Memory B cell (primary cell): ENCODE results near the gene TBX18.

Experiments
- ATAC-seq: fragments of 150-1000 bp; cut with Tn5 transposase; 2 replicates; pipeline ENCODE4 v1.10.0; 2021; ENCODE audit warnings: low read depth, mild to moderate bottlenecking, moderate library complexity
- DNase-seq, 2 donors: peaks; one replicate each; pipeline ENCODE4 v3.0.0; 2022; ENCODE audit warnings: low spot score in 2 of 2
- H3K27ac Mint-ChIP-seq: one replicate; pipeline ENCODE4 v1.8.0; 2022; ENCODE audit warnings: mild to moderate bottlenecking, moderate library complexity, mixed read lengths
- H3K27me3 Mint-ChIP-seq: one replicate; pipeline ENCODE4 v1.8.0; 2022; ENCODE audit warnings: mixed read lengths
- H3K36me3 Mint-ChIP-seq: one replicate; pipeline ENCODE4 v1.8.0; 2022; ENCODE audit warnings: mild to moderate bottlenecking, mixed read lengths
- H3K4me1 Mint-ChIP-seq: one replicate; pipeline ENCODE4 v1.8.0; 2022; ENCODE audit warnings: mixed read lengths
- H3K4me3 Mint-ChIP-seq: one replicate; pipeline ENCODE4 v1.8.0; 2022; ENCODE audit warnings: mild to moderate bottlenecking, moderate library complexity, mixed read lengths
- H3K9me3 Mint-ChIP-seq: one replicate; pipeline ENCODE4 v1.8.0; 2022; ENCODE audit warnings: mixed read lengths

TBX18 gene

GRCh38 chr6:84764332-84765049, at the start of gene TBX18:
TSS of gene TBX18 (minus strand) at chr6:84764598. CDS start at chr6:84764181, 417 bp downstream.
- H3K9me3 Mint-ChIP-seq = no peaks in the 10 kb centered on the region
- peak within 1 kb of the TSS; percentile 37 for H3K4me3 Mint-ChIP-seq
- peaks cover 22% of the 10 kb centered on the region for H3K27me3 Mint-ChIP-seq
- H3K36me3 Mint-ChIP-seq = peaks cover 2% of the 10 kb centered on the region
- no peak for DNase-seq
- no peak within 1 kb of the TSS for H3K27ac Mint-ChIP-seq
- no peak for ATAC-seq
- peaks cover 3% of the 10 kb centered on the region for H3K4me1 Mint-ChIP-seq

GRCh38 chr6:84811351-84811750, 47.0 kb upstream of the TBX18 start:
- Mint-ChIP-seq H3K36me3 (no peaks in the 10 kb centered on the region), H3K4me3 (no peak overlapping the region), H3K27ac (no peak overlapping the region), H3K4me1 (no peaks in the 10 kb centered on the region), H3K9me3 (no peaks in the 10 kb centered on the region), H3K27me3 (no peaks in the 10 kb centered on the region)
- DNase-seq (no peak), ATAC-seq (no peak)

GRCh38 chr6:84809455-84809854, 45.1 kb upstream of the TBX18 start:
- Mint-ChIP-seq H3K27me3 (no peaks in the 10 kb centered on the region), H3K4me3 (no peak overlapping the region), H3K36me3 (no peaks in the 10 kb centered on the region), H3K4me1 (no peaks in the 10 kb centered on the region), H3K27ac (no peak overlapping the region), H3K9me3 (no peaks in the 10 kb centered on the region)
- ATAC-seq = no peak
- DNase-seq = no peak

- Mint-ChIP-seq H3K4me1 (no peaks in the 10 kb centered on the region), H3K27ac (no peak overlapping the region), H3K4me3 (no peak overlapping the region), H3K36me3 (no peaks in the 10 kb centered on the region), H3K9me3 (no peaks in the 10 kb centered on the region), H3K27me3 (no peaks in the 10 kb centered on the region)
- ATAC-seq = no peak
- no peak for DNase-seq
Observed at GRCh38 chr6:84808491-84809061, 44.2 kb upstream of the TBX18 start.

- ATAC-seq = no peak
- Mint-ChIP-seq H3K4me3 (no peak overlapping the region), H3K4me1 (no peaks in the 10 kb centered on the region), H3K36me3 (no peaks in the 10 kb centered on the region), H3K27ac (no peak overlapping the region), H3K27me3 (no peaks in the 10 kb centered on the region), H3K9me3 (no peaks in the 10 kb centered on the region)
- no peak for DNase-seq
Observed at GRCh38 chr6:84805145-84805544, 40.7 kb upstream of the TBX18 start.

- Mint-ChIP-seq H3K4me1 (no peaks in the 10 kb centered on the region), H3K27ac (no peak overlapping the region), H3K4me3 (no peak overlapping the region), H3K36me3 (no peaks in the 10 kb centered on the region), H3K9me3 (no peaks in the 10 kb centered on the region), H3K27me3 (no peaks in the 10 kb centered on the region)
- no peak for ATAC-seq
- DNase-seq = no peak
Observed at GRCh38 chr6:84804720-84805119, 40.3 kb upstream of the TBX18 start.

GRCh38 chr6:84801250-84801649, 36.9 kb upstream of the TBX18 start:
- DNase-seq (no peak), ATAC-seq (no peak)
- no peaks in the 10 kb centered on the region for H3K36me3 Mint-ChIP-seq
- H3K27me3 Mint-ChIP-seq = no peaks in the 10 kb centered on the region
- H3K4me3 Mint-ChIP-seq = no peak overlapping the region
- H3K9me3 Mint-ChIP-seq = peaks cover 6% of the 10 kb centered on the region
- H3K27ac Mint-ChIP-seq = no peak overlapping the region
- H3K4me1 Mint-ChIP-seq = no peaks in the 10 kb centered on the region

- Mint-ChIP-seq H3K4me1 (no peaks in the 10 kb centered on the region), H3K36me3 (no peaks in the 10 kb centered on the region), H3K27ac (no peak overlapping the region), H3K27me3 (no peaks in the 10 kb centered on the region), H3K4me3 (no peak overlapping the region), H3K9me3 (peaks cover 12% of the 10 kb centered on the region)
- ATAC-seq = no peak
- DNase-seq = no peak
Observed at GRCh38 chr6:84798257-84798656, 33.9 kb upstream of the TBX18 start.

- Mint-ChIP-seq H3K27ac (no peak overlapping the region), H3K27me3 (no peaks in the 10 kb centered on the region), H3K9me3 (peaks cover 12% of the 10 kb centered on the region), H3K36me3 (no peaks in the 10 kb centered on the region), H3K4me3 (no peak overlapping the region), H3K4me1 (no peaks in the 10 kb centered on the region)
- DNase-seq (no peak), ATAC-seq (no peak)
Observed at GRCh38 chr6:84796343-84796742, 31.9 kb upstream of the TBX18 start.

GRCh38 chr6:84791927-84792326, 27.5 kb upstream of the TBX18 start:
- no peak overlapping the region for H3K27ac Mint-ChIP-seq
- no peaks in the 10 kb centered on the region for H3K27me3 Mint-ChIP-seq
- no peak for ATAC-seq
- H3K4me1 Mint-ChIP-seq = no peaks in the 10 kb centered on the region
- no peak overlapping the region for H3K4me3 Mint-ChIP-seq
- DNase-seq = no peak
- no peaks in the 10 kb centered on the region for H3K36me3 Mint-ChIP-seq
- H3K9me3 Mint-ChIP-seq = peaks cover 13% of the 10 kb centered on the region

- Mint-ChIP-seq H3K9me3 (peaks cover 7% of the 10 kb centered on the region), H3K27me3 (no peaks in the 10 kb centered on the region)
- no peak for ATAC-seq
Observed at GRCh38 chr6:84791233-84791632, 26.8 kb upstream of the TBX18 start.

GRCh38 chr6:84789170-84789569, 24.8 kb upstream of the TBX18 start:
- ATAC-seq (no peak), DNase-seq (no peak)
- Mint-ChIP-seq H3K4me1 (no peaks in the 10 kb centered on the region), H3K4me3 (no peak overlapping the region), H3K9me3 (peaks cover 5% of the 10 kb centered on the region), H3K27me3 (no peaks in the 10 kb centered on the region), H3K36me3 (no peaks in the 10 kb centered on the region), H3K27ac (no peak overlapping the region)

More at GRCh38 chr6:84791233-84791632, 26.8 kb upstream of the TBX18 start:
- Mint-ChIP-seq H3K27ac (no peak overlapping the region), H3K4me3 (no peak overlapping the region), H3K36me3 (no peaks in the 10 kb centered on the region), H3K4me1 (no peaks in the 10 kb centered on the region)
- DNase-seq = no peak

- DNase-seq (no peak), ATAC-seq (no peak)
- Mint-ChIP-seq H3K4me1 (no peaks in the 10 kb centered on the region), H3K4me3 (no peak overlapping the region), H3K27ac (no peak overlapping the region), H3K27me3 (no peaks in the 10 kb centered on the region), H3K9me3 (peaks cover 3% of the 10 kb centered on the region), H3K36me3 (no peaks in the 10 kb centered on the region)
Observed at GRCh38 chr6:84788689-84789088, 24.3 kb upstream of the TBX18 start.

- no peak for ATAC-seq
- Mint-ChIP-seq H3K9me3 (peaks cover 1% of the 10 kb centered on the region), H3K27me3 (no peaks in the 10 kb centered on the region), H3K4me1 (no peaks in the 10 kb centered on the region), H3K36me3 (no peaks in the 10 kb centered on the region), H3K4me3 (no peak overlapping the region), H3K27ac (no peak overlapping the region)
- no peak for DNase-seq
Observed at GRCh38 chr6:84785671-84786070, 21.3 kb upstream of the TBX18 start.

GRCh38 chr6:84779917-84780316, 15.5 kb upstream of the TBX18 start:
- Mint-ChIP-seq H3K4me1 (no peaks in the 10 kb centered on the region), H3K4me3 (no peak overlapping the region), H3K9me3 (peaks cover 1% of the 10 kb centered on the region), H3K27ac (no peak overlapping the region), H3K36me3 (no peaks in the 10 kb centered on the region), H3K27me3 (peaks cover 12% of the 10 kb centered on the region)
- no peak for ATAC-seq
- no peak for DNase-seq
